CD8-positive, alpha-beta memory T cell (primary cell): Measurements from ENCODE around the gene PCSK4. TPM values are rescaled to one million over a fixed set of nuclear protein-coding genes. Genes with fewer than 3 reads are reported as not detected.
"Not testable (repeated sequence)": the region's sequence is repeated elsewhere in the genome, so short reads cannot be mapped to it uniquely, and the experiment has no call there.

Experiments
- CTCF ChIA-PET: fragments of 350-600 bp; sonication (Branson Sonifier 250); formaldehyde crosslinking; loops from one replicate; lab custom pipeline; 2021; ENCODE audit warnings: antibody characterized with exemption; lab: Charles Lee
- POLR2A ChIA-PET: fragments of 350-600 bp; sonication (Branson Sonifier 250); formaldehyde crosslinking; loops from one replicate; lab custom pipeline; 2021; ENCODE audit warnings: antibody characterized with exemption; lab: Charles Lee
- DNase-seq, 5 donors: peaks; one replicate each; pipeline versions ENCODE4 v3.0.0 to v3.0.0-alpha.2; 2020 to 2022; ENCODE audit warnings: mixed read lengths in 1 of 5
- H3K27ac ChIP-seq: one replicate; pipeline ENCODE4 v1.7.0; 2013; ENCODE audit warnings: low read depth, mild to moderate bottlenecking, low read length, moderate library complexity
- H3K27me3 ChIP-seq: 2 replicates; pipeline ENCODE4 v1.7.0; 2013; ENCODE audit warnings: low read length, mild to moderate bottlenecking; ENCODE audit not compliant: insufficient read depth, poor library complexity, severe bottlenecking
- H3K36me3 ChIP-seq: 2 replicates; pipeline ENCODE4 v1.7.0; 2013; ENCODE audit warnings: mild to moderate bottlenecking, low read length, moderate library complexity; ENCODE audit not compliant: insufficient read depth
- H3K4me1 ChIP-seq: 2 replicates; pipeline ENCODE4 v1.7.0; 2013; ENCODE audit warnings: mild to moderate bottlenecking, low read length, moderate library complexity; ENCODE audit not compliant: insufficient read depth
- H3K4me3 ChIP-seq: 2 replicates; pipeline ENCODE4 v1.7.0; 2013; ENCODE audit warnings: mild to moderate bottlenecking, low read length
- H3K9me3 ChIP-seq: 2 replicates; pipeline ENCODE4 v1.7.0; 2013; ENCODE audit warnings: mild to moderate bottlenecking, low read length
- H3K27ac Mint-ChIP-seq, 8 donors: one replicate each; pipeline ENCODE4 v1.8.0; 2020 to 2021; ENCODE audit warnings: mixed read lengths in 8 of 8, mild to moderate bottlenecking in 6 of 8, inconsistent platforms in 3 of 8, moderate library complexity in 3 of 8
- H3K27me3 Mint-ChIP-seq, 2 donors: one replicate each; pipeline ENCODE4 v1.8.0; 2020 to 2021; ENCODE audit warnings: mixed read lengths in 2 of 2, mild to moderate bottlenecking in 1 of 2, moderate library complexity in 1 of 2
- H3K36me3 Mint-ChIP-seq, 3 donors: one replicate each; pipeline ENCODE4 v1.8.0; 2020 to 2021; ENCODE audit warnings: mixed read lengths in 3 of 3, inconsistent platforms in 1 of 3, mild to moderate bottlenecking in 1 of 3
- H3K4me1 Mint-ChIP-seq, 3 donors: one replicate each; pipeline ENCODE4 v1.8.0; 2020 to 2021; ENCODE audit warnings: mixed read lengths in 3 of 3, inconsistent platforms in 1 of 3, mild to moderate bottlenecking in 1 of 3
- H3K4me3 Mint-ChIP-seq, 7 donors: one replicate each; pipeline ENCODE4 v1.8.0; 2020 to 2021; ENCODE audit warnings: mixed read lengths in 7 of 7, mild to moderate bottlenecking in 6 of 7, moderate library complexity in 4 of 7, inconsistent platforms in 2 of 7
- H3K9me3 Mint-ChIP-seq, 5 donors: one replicate each; pipeline ENCODE4 v1.8.0; 2020 to 2022; ENCODE audit warnings: mixed read lengths in 5 of 5, mild to moderate bottlenecking in 3 of 5, moderate library complexity in 2 of 5, inconsistent platforms in 1 of 5
- polyA plus RNA-seq: library from polyadenylated mRNA; unstranded; fragments of 300-500 nt; fragmentation: Illumina TruSeq; gene quantifications from one replicate; pipeline ENCODE4 v1.2.3, GENCODE V29; 2021
- total RNA-seq, 2 experiments: library from RNA; stranded (reverse); gene quantifications; one replicate each; pipeline ENCODE4 v1.2.3, GENCODE V29; 2021

The PCSK4 gene
- total and polyA plus RNA-seq, 3 experiments from 2014 or later: 1.0 to 1.3 (median 1.0) TPM

DNA sequence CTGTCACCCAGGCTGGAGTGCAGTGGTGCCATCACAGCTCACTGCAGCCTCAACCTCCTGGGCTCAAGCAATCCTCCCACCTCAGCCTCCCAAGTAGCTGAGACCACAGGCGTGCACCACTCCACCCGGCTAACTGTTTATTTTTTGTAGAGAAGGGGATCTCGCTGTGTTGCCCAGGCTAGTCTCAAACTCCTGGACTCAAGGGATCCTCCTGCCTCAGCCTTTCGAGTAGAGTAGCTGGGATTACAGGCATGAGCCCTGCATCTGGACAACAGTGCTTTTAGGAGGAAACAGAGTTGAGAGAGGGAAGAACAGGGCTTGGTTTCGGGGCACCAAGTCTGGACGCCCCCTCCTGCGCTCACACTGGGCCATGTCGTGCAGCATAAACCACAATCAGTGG is 29.7 kb upstream of the PCSK4 start:
- H3K4me3 Mint-ChIP-seq, H3K4me1 ChIP-seq, POLR2A ChIA-PET, H3K9me3 Mint-ChIP-seq, H3K9me3 ChIP-seq, DNase-seq, H3K27ac Mint-ChIP-seq, H3K4me3 ChIP-seq, H3K27me3 ChIP-seq, H3K36me3 ChIP-seq, H3K4me1 Mint-ChIP-seq, H3K36me3 Mint-ChIP-seq, CTCF ChIA-PET, H3K27ac ChIP-seq: not testable (repeated sequence)
- peaks cover 15 to 21% of the 10 kb centered on the region in 2 donors for H3K27me3 Mint-ChIP-seq

DNA sequence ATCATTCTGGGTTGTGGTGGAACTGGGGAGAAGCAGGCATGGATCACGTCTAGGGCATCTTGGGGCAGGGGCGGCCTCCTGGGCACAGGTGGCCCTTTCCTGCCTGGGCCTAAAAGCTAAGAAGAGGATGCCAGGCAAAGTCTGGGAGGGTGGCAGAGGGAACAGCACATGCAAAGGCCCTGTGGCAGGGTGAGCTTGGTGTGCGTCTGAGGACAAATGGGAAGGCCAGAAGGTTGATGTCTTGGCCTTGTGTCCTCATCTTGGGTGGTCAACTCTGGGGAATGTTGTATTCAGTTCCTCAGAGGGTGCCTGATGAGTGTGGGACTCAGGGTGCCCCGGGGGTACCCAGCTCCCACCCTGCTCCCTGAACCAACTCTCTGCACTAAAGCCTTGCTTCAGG is 28.3 kb upstream of the PCSK4 start:
- ChIA-PET CTCF (interaction anchor here (1.6 kb wide), 1 partner anchor 154 kb away, joined by 4 read pairs; no protein-coding TSS in a partner anchor), POLR2A (no interaction called here)
- H3K27me3 ChIP-seq: no peaks in the 10 kb centered on the region

DNA sequence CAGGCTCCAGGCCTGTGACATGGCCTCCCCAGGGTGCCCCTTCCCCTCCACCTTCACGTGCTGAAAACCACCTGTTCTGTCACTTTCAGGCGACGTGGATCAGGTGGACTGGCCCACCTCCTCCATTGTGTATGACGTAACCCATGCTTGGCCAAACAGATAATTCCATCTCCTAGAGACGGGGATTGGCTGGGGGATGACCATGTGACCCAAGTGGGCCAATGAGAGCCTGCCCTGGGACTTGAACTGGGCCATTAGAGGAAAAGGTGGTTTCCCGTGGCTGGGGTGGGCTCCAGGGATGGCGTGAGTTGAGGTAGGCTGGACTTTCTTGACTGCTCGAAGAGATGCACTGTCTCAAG is 26.2 kb upstream of the PCSK4 start:
- no peak overlapping the region for H3K27ac Mint-ChIP-seq
- ChIA-PET CTCF (no interaction called here), POLR2A (no interaction called here)
- peak overlapping the region in 1 of 7 donors; percentile 52 for H3K4me3 Mint-ChIP-seq
- peaks cover 0 to 4% (median 4%) of the 10 kb centered on the region in 3 donors for H3K4me1 Mint-ChIP-seq
- no peaks in the 10 kb centered on the region for H3K36me3 ChIP-seq
- H3K4me3 ChIP-seq: no peak overlapping the region
- H3K27ac ChIP-seq: no peak overlapping the region
- H3K36me3 Mint-ChIP-seq: no peaks in the 10 kb centered on the region
- no peaks in the 10 kb centered on the region for H3K9me3 Mint-ChIP-seq
- no peak for DNase-seq
- H3K27me3 ChIP-seq: no peaks in the 10 kb centered on the region
- peaks cover 7 to 10% of the 10 kb centered on the region in 2 donors for H3K27me3 Mint-ChIP-seq
- H3K4me1 ChIP-seq: peaks cover 9% of the 10 kb centered on the region
- H3K9me3 ChIP-seq: no peaks in the 10 kb centered on the region

More for the DNA sequence above, 28.3 kb upstream of the PCSK4 start:
- Histone ChIP-seq H3K27ac (no peak overlapping the region), H3K4me3 (no peak overlapping the region), H3K4me1 (no peaks in the 10 kb centered on the region), H3K36me3 (no peaks in the 10 kb centered on the region), H3K9me3 (no peaks in the 10 kb centered on the region)
- no peaks in the 10 kb centered on the region for H3K4me1 Mint-ChIP-seq
- no peaks in the 10 kb centered on the region for H3K9me3 Mint-ChIP-seq
- no peak for DNase-seq
- H3K27ac Mint-ChIP-seq: no peak overlapping the region
- H3K36me3 Mint-ChIP-seq: no peaks in the 10 kb centered on the region
- no peak overlapping the region for H3K4me3 Mint-ChIP-seq
- peaks cover 14 to 16% of the 10 kb centered on the region in 2 donors for H3K27me3 Mint-ChIP-seq

DNA sequence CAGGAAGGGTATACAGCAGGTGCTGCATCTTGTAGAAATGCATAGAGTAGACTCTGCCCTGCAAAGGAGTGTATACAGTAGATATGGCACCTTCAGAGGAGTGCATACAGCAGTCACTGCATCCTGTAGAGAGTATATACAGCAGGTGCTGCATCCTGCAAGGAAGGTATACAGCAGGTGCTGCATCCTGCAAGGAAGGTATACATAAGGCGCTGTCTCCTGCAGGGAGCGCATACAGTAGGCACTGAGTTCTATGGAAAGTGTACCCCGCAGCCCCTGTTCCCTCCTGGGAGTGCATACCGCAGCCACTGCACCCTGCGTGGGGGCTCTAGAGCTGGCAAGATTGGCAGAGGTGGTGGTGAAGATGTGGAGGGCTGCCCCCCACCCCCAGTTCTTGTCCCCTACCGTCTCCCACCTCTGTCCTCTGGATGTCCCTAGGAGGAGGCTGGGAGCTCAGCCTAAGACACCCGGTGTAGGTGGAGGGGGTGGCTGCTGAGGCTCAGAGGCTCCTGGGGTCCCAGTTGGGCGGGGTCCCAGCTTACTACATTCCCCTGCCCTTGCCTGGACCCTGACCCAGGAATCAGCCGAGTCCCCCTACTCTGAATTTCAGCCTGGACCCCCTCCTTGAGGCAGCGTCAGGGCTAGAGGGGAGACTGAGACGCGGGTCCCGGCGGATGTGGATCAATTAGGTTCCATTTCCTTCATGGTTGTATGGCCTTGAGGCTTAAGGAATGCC is 25.0 kb upstream of the PCSK4 start:
- H3K4me1 ChIP-seq: peaks cover 9% of the 10 kb centered on the region
- Mint-ChIP-seq H3K27me3 (peaks cover 7 to 16% of the 10 kb centered on the region in 2 donors), H3K4me3 (no peak overlapping the region), H3K9me3 (no peaks in the 10 kb centered on the region), H3K27ac (no peak overlapping the region), H3K36me3 (no peaks in the 10 kb centered on the region), H3K4me1 (peaks cover 2 to 4% (median 4%) of the 10 kb centered on the region in 3 donors)
- H3K36me3 ChIP-seq: no peaks in the 10 kb centered on the region
- ChIA-PET POLR2A (interaction anchor here (0.7 kb wide), 1 partner anchor 72 kb away, joined by 3 read pairs; no protein-coding TSS in a partner anchor), CTCF (interaction anchor here (0.9 to 1.0 kb wide), 4 partner anchors 13 to 70 kb away, joined by 3 to 5 read pairs (median 4); no protein-coding TSS in a partner anchor)
- H3K27ac ChIP-seq: no peak overlapping the region
- no peak for DNase-seq
- H3K9me3 ChIP-seq: no peaks in the 10 kb centered on the region
- H3K4me3 ChIP-seq: no peak overlapping the region
- H3K27me3 ChIP-seq: no peaks in the 10 kb centered on the region

DNA sequence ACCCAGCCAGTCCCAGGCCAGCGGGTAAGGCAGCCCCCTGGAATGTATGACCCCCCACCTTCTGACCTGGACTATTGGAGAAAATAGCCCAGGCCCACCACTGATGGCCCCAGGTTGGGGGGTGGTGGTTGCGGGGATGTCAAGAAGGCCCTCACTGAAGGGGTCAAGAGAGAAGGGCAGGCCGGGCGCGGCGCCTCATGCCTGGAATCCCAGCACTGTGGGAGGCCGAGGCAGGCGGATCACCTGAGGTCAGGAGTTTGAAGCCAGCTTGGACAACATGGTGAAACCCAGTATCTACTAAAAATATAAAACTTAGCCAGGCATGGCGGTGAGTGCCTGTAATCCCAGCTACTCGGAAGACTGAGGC is 24.1 kb upstream of the PCSK4 start:
- no peaks in the 10 kb centered on the region for H3K27me3 ChIP-seq
- Mint-ChIP-seq H3K27me3 (peaks cover 5 to 22% of the 10 kb centered on the region in 2 donors), H3K27ac (no peak overlapping the region), H3K4me3 (peak overlapping the region in 3 of 7 donors; percentile 22 to 43 (median 24)), H3K9me3 (no peaks in the 10 kb centered on the region), H3K36me3 (no peaks in the 10 kb centered on the region), H3K4me1 (peaks cover 4 to 10% (median 5%) of the 10 kb centered on the region in 3 donors)
- no peak for DNase-seq
- POLR2A ChIA-PET: interaction anchor here (0.7 kb wide), 1 partner anchor 71 kb away, joined by 3 read pairs; no protein-coding TSS in a partner anchor
- H3K4me1 ChIP-seq: peaks cover 9% of the 10 kb centered on the region
- no peak overlapping the region for H3K4me3 ChIP-seq
- no peaks in the 10 kb centered on the region for H3K36me3 ChIP-seq
- CTCF ChIA-PET: interaction anchor here (0.9 to 1.0 kb wide), 3 partner anchors 12 to 48 kb away, joined by 3 to 5 read pairs (median 4); no protein-coding TSS in a partner anchor
- H3K27ac ChIP-seq: no peak overlapping the region
- no peaks in the 10 kb centered on the region for H3K9me3 ChIP-seq

DNA sequence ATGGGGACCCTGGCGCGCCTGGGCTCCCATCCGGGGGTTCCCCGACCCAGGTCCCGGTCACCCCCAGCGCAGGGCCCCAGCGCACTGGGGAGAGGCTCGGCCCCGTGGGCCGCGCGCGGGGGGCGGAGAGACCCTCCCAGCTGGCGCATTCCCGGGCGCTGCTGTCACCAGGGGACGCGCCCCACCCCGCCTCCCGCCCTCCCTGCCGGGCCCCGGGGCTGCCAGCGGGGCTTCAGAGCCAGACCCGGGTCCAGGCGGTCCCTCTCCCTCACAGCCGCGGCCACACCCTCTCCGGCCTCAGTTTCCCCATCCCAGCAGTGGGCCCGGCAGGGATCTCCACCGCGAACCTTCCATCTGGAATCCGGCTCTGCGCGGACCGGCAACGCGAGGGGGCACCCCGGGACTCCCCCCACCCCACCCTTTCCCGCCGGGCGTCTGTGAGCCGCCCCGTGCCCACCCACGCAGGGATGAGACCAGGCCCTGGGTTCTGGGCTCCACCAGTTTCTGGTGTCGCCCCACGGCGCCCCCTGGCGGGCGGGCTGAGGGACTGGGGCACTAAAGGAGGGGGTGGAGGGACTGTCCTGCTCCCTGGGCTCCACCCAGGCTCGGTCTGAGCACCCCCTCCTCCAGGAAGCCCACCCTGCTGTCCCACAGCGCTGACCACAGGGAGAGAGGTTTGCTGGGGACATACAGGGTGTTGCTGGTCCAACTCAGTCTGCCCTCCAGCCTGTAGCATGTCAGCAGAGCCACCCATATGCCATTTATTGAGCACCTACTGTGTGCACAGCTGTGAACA is 23.5 kb upstream of the PCSK4 start:
- peak; percentile 54 to 77 (median 63) for DNase-seq
- Histone ChIP-seq H3K4me3 (no peak overlapping the region), H3K4me1 (peaks cover 9% of the 10 kb centered on the region), H3K27ac (no peak overlapping the region), H3K36me3 (no peaks in the 10 kb centered on the region), H3K9me3 (no peaks in the 10 kb centered on the region), H3K27me3 (no peaks in the 10 kb centered on the region)
- H3K9me3 Mint-ChIP-seq: no peaks in the 10 kb centered on the region
- POLR2A ChIA-PET: no interaction called here
- peaks cover 6 to 10% (median 6%) of the 10 kb centered on the region in 3 donors for H3K4me1 Mint-ChIP-seq
- CTCF ChIA-PET: interaction anchor here (1.0 kb wide), 2 partner anchors 12 to 47 kb away, joined by 3 to 5 read pairs; no protein-coding TSS in a partner anchor
- peak overlapping the region in 4 of 7 donors; percentile 22 to 72 (median 34) for H3K4me3 Mint-ChIP-seq
- H3K27ac Mint-ChIP-seq: peak overlapping the region in 1 of 8 donors; percentile 66
- peaks cover 6 to 23% of the 10 kb centered on the region in 2 donors for H3K27me3 Mint-ChIP-seq
- H3K36me3 Mint-ChIP-seq: no peaks in the 10 kb centered on the region

DNA sequence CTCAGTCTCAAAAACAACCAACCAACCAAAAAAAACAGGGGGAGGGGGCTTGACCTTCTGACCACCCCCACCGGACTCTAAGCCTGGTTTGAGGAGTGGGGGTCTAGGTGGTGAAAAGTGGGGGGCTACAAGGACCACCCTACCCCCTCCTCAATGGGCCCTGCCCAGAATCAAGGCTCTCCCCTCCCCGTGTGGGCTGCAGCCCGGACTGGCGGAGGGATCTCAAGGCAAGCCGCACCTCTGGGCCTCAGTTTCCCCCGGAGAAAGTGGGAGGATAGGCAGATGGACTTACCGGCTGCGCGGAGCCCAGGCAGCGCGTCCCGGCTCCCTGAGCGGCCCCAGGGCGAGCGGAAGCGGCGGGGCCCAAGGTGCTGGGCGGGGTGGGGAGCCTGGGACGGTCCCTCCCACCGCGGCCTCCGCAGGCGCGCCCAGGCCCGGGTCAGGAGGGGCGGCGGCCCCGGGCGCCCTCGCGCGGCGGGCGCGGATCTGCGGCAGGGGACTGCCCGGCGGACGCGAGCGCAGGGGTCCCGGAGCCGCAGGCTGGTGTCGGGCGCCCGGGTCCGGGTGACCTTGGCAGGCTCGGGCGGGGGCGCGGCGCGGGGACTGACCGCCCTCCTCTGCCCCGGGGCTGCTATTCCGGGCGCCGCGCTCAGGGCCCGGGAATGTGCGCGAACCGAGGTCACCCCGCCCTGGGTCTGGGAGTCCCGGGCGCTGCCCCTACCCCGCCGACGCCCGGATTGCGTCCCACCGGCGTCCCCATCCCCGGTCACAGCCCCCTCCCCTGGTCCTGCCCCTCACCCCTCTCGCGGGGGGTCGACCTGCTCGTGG is 22.7 kb upstream of the PCSK4 start, which contains the start of gene ADAMTSL5:
TSS of gene ADAMTSL5 (minus strand) at position 349 of the 828 bp plus-strand sequence. CDS start 2,076 bp downstream, outside the sequence.
- DNase-seq: peak; percentile 41 to 60 (median 50)
- POLR2A ChIA-PET: no interaction called here
- Histone ChIP-seq H3K27me3 (no peaks in the 10 kb centered on the region), H3K36me3 (no peaks in the 10 kb centered on the region), H3K27ac (peak within 1 kb of the TSS; percentile 29), H3K9me3 (no peaks in the 10 kb centered on the region), H3K4me1 (peaks cover 9% of the 10 kb centered on the region), H3K4me3 (peak within 1 kb of the TSS; percentile 47)
- Mint-ChIP-seq H3K27ac (peak within 1 kb of the TSS in 2 of 8 donors; percentile 24 to 55), H3K4me1 (peaks cover 8 to 11% (median 10%) of the 10 kb centered on the region in 3 donors), H3K27me3 (peaks cover 8 to 26% of the 10 kb centered on the region in 2 donors), H3K36me3 (no peaks in the 10 kb centered on the region), H3K4me3 (peak within 1 kb of the TSS; percentile 45 to 75 (median 68)), H3K9me3 (no peaks in the 10 kb centered on the region)
- CTCF ChIA-PET: interaction anchor here (1.4 kb wide), 1 partner anchor 42 kb away, joined by 5 read pairs; no protein-coding TSS in a partner anchor
